ENCODE data around the gene FCHSD2. TPM values are rescaled to one million over a fixed set of nuclear protein-coding genes. Genes with fewer than 3 reads are reported as not detected.

FCHSD2 gene
- total RNA-seq, 1 donor from 2014 or later = 20.4 TPM

DNA sequence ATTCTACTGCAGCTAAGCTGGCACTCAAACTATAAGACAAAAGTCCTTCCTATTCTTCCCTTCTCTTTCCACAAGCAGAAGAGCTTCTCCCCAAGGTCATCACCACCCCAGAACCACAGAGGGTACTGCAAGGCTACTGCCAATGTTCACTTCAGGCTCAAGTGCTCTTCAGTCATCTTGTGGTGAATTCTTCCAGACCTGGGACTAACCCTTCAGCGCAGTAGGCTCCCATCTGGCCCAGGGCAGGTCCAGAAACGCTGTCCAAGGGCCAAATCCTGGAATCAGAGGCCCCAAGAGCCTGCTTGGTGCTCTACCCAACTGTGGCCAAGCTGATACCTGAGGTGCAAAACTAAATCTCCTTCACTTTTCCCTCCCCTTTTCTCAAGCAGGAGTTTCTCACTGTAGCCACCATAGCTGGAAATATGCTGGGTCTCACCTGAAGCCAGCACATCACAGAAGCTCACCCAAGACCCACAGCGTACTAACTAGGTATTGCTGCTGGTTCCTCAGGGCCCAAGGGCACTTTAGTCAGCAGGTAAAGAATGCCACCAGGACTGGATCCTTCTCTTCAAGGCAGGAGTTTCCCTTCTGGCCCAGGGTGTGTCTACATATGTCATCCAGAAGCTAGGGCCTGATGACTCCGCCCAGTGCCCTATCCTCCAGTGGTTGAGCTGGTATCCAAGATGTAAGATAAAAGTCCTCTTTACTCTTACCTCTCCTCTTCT is 27.8 kb downstream of the FCHSD2 start:
- Mint-ChIP-seq H3K4me1 (no peaks in the 10 kb centered on the region), H3K4me3 (no peak overlapping the region), H3K27ac (no peak overlapping the region), H3K27me3 (no peaks in the 10 kb centered on the region), H3K9me3 (peaks cover 33% of the 10 kb centered on the region), H3K36me3 (ENCODE audit: low read depth) (peaks cover 58% of the 10 kb centered on the region)
- intact Hi-C loops (cut with micrococcal nuclease) = no loop called here
- DNase-seq = no peak

DNA sequence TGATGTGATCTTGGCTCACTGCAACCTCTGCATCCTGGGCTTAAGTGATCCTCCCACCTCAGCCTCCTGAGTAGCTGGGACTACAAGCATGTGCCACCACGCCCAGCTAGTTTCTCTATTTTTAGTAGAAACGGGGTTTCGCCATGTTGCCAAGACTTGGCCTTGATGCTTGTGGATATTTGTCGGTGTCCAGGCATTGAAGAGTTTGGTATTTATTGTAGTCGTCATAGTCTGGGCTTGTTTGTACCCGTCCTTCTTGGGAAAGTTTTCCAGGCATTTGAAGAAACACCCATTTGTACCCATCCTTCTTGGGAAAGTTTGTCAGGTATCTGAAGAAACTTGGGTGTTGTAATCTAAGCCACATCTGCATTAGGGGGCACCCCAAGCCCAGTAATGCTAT is 28.7 kb downstream of the FCHSD2 start:
- H3K4me1 Mint-ChIP-seq = no peaks in the 10 kb centered on the region
- DNase-seq = no peak
- H3K27me3 Mint-ChIP-seq = no peaks in the 10 kb centered on the region
- intact Hi-C loops (cut with micrococcal nuclease) = no loop called here
- H3K27ac Mint-ChIP-seq = no peak overlapping the region
- peaks cover 38% of the 10 kb centered on the region for H3K9me3 Mint-ChIP-seq
- no peak overlapping the region for H3K4me3 Mint-ChIP-seq
- peaks cover 59% of the 10 kb centered on the region for H3K36me3 Mint-ChIP-seq (ENCODE audit: low read depth)

DNA sequence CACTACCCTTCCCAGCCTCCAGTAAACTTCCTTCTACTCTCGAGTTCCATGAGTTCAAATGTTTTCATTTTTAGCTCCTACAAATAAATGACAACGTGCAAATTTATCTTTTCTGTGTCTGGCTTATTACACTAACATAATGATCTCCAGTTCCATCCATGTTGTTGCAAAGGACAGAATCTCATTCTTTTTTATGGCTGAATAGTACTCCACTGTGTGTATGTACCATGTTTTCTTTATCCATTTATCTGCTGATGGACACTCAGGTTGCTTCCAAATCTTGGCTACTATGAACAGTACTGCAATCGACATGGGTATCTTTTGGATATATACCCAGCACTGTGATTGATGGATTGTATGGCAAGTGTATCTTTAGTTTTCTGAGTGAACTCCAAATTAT is 34.5 kb downstream of the FCHSD2 start:
- intact Hi-C loops (cut with micrococcal nuclease) = no loop called here
- H3K4me3 Mint-ChIP-seq = no peak overlapping the region
- no peak for DNase-seq
- peaks cover 2% of the 10 kb centered on the region for H3K4me1 Mint-ChIP-seq
- no peak overlapping the region for H3K27ac Mint-ChIP-seq
- peaks cover 36% of the 10 kb centered on the region for H3K36me3 Mint-ChIP-seq (ENCODE audit: low read depth)
- peaks cover 33% of the 10 kb centered on the region for H3K9me3 Mint-ChIP-seq
- H3K27me3 Mint-ChIP-seq = no peaks in the 10 kb centered on the region

DNA sequence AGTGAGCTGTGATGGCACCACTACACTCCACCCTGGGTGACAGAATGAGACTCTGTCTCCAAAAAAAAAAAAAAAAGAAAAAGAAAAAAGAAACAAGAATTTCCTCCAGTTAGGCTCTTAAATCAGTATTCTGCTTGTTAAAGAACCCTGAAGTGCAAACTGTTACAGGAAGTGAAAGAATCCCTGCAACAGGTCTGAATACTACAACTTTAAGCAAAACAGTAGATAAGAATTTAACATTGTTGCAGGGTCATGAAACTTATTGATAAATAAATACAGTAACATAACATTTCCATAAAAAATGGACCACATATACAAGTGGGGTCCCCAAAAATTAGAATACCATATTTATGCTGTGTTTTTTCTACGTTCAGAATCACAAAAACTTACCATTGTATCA is 35.8 kb downstream of the FCHSD2 start:
- no peak for DNase-seq
- Mint-ChIP-seq H3K36me3 (ENCODE audit: low read depth) (peaks cover 32% of the 10 kb centered on the region), H3K4me1 (peaks cover 4% of the 10 kb centered on the region), H3K27me3 (no peaks in the 10 kb centered on the region), H3K9me3 (peaks cover 29% of the 10 kb centered on the region), H3K4me3 (no peak overlapping the region), H3K27ac (no peak overlapping the region)
- intact Hi-C loops (cut with micrococcal nuclease) = no loop called here

DNA sequence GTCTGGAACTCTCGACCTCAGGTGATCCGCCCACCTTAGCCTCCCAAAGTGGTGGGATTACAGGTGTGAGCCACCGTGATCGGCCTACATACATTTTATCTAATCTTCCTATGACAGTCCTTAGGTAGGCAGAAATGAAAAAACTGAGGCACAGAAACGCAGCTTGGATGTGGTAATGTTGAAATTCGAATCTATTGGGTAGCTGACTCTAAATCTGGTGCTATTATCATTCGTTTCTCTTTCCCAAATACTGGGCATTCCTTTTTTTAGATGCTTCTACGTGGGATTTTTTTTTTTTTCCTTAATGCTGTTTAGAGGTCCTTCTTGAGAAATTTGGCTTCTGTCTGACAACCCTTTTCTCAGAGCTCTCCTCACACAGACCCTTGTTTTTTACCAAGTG is 41.5 kb downstream of the FCHSD2 start:
- H3K36me3 Mint-ChIP-seq (ENCODE audit: low read depth) = peaks cover 26% of the 10 kb centered on the region
- H3K27me3 Mint-ChIP-seq = no peaks in the 10 kb centered on the region
- no peak overlapping the region for H3K27ac Mint-ChIP-seq
- peaks cover 10% of the 10 kb centered on the region for H3K4me1 Mint-ChIP-seq
- intact Hi-C loops (cut with micrococcal nuclease) = no loop called here
- H3K9me3 Mint-ChIP-seq = no peaks in the 10 kb centered on the region
- H3K4me3 Mint-ChIP-seq = no peak overlapping the region
- no peak for DNase-seq

DNA sequence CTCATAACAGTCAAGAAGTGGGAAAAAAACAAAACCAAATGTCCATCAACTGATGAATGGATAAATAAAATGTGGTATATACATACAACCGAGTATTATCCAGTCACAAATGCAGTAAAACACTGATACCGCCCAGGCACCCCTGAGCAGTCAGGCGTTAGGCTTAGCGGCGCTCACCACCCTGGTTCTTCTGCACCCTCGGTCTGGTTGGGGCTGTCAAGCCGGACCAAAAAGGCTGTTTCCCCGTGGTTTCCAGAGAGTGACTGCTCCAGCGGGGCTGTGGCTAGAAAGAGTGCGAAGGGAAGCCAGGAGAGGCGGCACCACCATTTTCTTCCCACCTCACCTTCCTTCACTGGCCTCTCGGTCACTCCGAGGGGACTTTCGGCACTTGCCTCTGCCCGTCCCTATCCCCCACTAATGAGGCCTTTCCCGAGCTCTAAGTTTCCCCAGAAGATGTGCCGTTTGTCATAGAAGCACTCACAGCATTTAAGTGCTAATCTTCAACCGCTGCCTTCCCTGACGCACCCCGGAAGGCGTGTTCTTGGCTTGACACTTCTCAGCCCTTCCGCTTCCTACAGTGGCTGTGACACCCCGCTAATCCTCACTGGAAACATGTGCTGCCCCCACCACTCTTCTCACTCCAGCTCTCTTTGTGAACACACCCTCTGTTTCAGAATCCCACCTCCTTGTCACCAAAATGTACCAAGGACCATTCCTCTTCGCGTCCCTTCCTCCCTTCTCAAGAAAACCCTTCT is 42.4 kb downstream of the FCHSD2 start:
- peaks cover 10% of the 10 kb centered on the region for H3K4me1 Mint-ChIP-seq
- intact Hi-C loops (cut with micrococcal nuclease) = no loop called here
- no peaks in the 10 kb centered on the region for H3K9me3 Mint-ChIP-seq
- H3K27ac Mint-ChIP-seq = no peak overlapping the region
- H3K4me3 Mint-ChIP-seq = no peak overlapping the region
- no peak for DNase-seq
- H3K36me3 Mint-ChIP-seq (ENCODE audit: low read depth) = peaks cover 30% of the 10 kb centered on the region
- H3K27me3 Mint-ChIP-seq = no peaks in the 10 kb centered on the region

DNA sequence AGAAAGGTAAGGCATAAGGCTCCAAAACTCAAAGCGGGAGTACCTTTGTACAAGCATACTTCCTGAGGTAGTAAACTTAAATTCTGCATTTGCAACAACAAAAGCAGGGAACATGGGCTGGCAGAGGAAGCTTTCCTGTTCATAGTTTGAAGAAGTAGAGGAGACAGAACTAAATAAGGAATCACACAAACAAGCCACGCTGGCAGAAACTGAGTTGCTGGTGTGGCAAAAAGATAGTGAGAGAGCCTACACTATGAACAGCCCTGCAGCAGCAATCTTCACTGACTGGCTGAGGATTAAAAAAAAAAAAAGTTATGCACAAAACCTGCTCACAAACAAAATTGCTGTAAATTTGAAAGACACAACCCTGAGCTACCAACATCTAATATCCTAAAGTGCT is 46.5 kb downstream of the FCHSD2 start:
- no peaks in the 10 kb centered on the region for H3K27me3 Mint-ChIP-seq
- H3K27ac Mint-ChIP-seq = peak overlapping the region; percentile 34
- no peak overlapping the region for H3K4me3 Mint-ChIP-seq
- intact Hi-C loops (cut with micrococcal nuclease) = no loop called here
- no peaks in the 10 kb centered on the region for H3K9me3 Mint-ChIP-seq
- H3K36me3 Mint-ChIP-seq (ENCODE audit: low read depth) = peaks cover 30% of the 10 kb centered on the region
- no peak for DNase-seq
- peaks cover 5% of the 10 kb centered on the region for H3K4me1 Mint-ChIP-seq

DNA sequence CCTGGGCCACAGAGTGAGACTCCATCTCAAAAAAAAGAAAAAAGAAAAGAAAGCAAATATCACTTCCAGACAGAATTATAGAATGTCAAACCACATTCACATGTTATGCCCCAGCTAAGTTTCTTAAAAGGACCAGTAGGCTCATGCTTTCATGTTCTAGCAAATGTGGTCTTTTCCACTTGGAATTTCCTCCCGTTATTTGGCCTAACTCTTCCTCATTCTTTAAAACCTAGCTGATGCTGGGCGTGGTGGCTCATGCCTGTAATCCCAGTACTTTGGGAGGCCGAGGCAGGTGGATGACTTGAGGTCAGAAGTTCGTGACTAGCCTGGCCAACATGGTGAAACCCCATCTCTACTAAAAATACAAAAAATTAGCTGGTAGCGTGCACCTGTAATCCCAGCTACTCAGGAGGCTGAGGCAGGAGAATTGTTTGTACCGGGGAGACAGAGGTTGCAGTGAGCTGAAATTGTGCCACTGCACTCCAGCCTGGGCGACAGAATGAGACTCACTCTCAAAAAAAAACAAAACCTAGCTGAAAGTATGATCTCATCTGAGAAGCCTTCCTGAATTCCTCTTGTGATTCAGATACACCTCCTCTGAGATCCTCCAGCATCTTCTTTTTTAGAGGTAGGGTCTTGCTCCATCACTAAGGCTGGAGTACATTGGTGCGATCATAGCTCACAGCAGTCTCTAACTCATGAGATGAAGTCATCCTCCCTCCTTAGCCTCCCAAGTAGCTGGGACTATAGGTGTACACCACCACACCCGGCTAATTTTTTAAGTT is 50.4 kb downstream of the FCHSD2 start:
- H3K4me1 Mint-ChIP-seq = peaks cover 7% of the 10 kb centered on the region
- no peak overlapping the region for H3K27ac Mint-ChIP-seq
- H3K4me3 Mint-ChIP-seq = no peak overlapping the region
- H3K36me3 Mint-ChIP-seq (ENCODE audit: low read depth) = peaks cover 24% of the 10 kb centered on the region
- no peaks in the 10 kb centered on the region for H3K27me3 Mint-ChIP-seq
- H3K9me3 Mint-ChIP-seq = no peaks in the 10 kb centered on the region
- DNase-seq = no peak
- intact Hi-C loops (cut with micrococcal nuclease) = no loop called here

DNA sequence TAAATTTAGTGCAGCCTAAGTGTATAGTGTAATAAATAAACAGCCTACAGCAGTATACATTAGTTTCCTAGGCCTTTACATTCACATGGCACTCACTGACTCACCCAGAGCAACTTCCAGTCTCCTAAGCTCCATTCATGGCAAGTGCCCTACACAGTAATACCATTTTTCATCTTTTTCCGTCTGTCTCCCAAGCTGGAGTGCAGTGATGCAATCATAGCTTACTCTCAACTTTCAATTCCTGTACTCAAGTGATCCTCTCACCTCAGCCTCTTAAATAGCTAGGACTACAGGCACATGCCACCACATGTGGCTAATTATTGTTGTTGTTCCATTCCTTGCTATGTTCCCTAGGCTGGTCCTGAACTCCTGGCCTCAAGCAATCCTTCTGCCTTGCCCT is 54.4 kb downstream of the FCHSD2 start:
- peaks cover 26% of the 10 kb centered on the region for H3K36me3 Mint-ChIP-seq (ENCODE audit: low read depth)
- no peak overlapping the region for H3K27ac Mint-ChIP-seq
- H3K4me3 Mint-ChIP-seq = no peak overlapping the region
- H3K27me3 Mint-ChIP-seq = no peaks in the 10 kb centered on the region
- H3K4me1 Mint-ChIP-seq = peaks cover 10% of the 10 kb centered on the region
- DNase-seq = no peak
- no peaks in the 10 kb centered on the region for H3K9me3 Mint-ChIP-seq
- intact Hi-C loops (cut with micrococcal nuclease) = no loop called here

DNA sequence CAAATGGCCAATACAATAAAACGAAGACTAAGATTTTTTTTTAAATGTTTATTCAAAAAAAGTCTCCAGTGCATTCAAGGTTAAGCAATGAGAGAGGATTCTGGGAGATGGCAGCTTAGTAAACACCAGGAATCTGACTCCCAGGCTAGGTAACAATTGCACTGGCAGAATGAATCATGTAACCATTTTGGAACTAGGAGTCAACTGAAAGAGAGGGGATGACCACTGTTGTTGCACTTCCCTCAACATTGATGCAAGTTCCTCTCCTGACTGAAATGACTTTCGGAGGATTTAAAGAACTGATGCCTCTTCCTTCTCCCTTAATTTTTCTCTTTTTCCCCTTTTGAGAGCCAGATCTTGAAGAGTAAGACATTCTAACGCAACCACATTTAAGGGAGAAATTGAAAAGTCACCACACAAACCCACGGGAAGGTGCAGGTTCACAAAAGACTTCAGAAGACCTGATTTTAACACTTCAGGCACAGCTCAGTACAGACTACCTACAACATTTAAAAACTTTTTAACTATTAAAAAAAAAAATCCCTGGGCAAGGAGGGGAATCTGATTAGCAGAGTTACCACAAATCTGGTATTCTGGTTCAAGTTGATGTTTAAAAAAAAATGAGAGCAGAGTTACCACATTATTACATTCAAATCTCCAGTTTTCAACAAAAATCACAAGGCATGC is 56.8 kb downstream of the FCHSD2 start:
- intact Hi-C loops (cut with micrococcal nuclease) = no loop called here
- no peak overlapping the region for H3K27ac Mint-ChIP-seq

DNA sequence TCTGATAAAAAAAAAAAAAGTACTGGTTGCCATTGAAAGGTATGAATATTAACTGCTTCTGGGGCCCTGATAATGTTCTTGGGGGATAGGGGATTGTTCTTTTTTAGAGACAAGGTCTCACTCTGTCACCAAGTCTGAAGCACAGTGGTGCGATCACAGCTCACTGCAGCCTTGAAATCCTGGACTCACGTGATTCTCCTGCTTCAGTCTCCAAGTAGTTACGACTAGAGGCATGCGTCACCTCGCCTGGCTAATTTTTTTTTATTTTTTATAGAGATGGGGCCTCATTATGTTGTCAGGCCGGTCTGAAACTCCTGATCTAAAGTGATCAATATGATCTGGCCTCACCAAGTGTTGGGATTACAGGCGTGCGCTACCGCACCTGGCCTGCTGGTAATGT is 63.5 kb downstream of the FCHSD2 start:
- H3K27ac Mint-ChIP-seq = no peak overlapping the region
- H3K4me3 Mint-ChIP-seq = no peak overlapping the region
- H3K9me3 Mint-ChIP-seq = no peaks in the 10 kb centered on the region
- H3K36me3 Mint-ChIP-seq (ENCODE audit: low read depth) = peaks cover 31% of the 10 kb centered on the region
- no peaks in the 10 kb centered on the region for H3K27me3 Mint-ChIP-seq
- intact Hi-C loops (cut with micrococcal nuclease) = no loop called here
- DNase-seq = no peak
- peaks cover 14% of the 10 kb centered on the region for H3K4me1 Mint-ChIP-seq

More for the DNA sequence above, 56.8 kb downstream of the FCHSD2 start:
- no peak for DNase-seq
- no peaks in the 10 kb centered on the region for H3K9me3 Mint-ChIP-seq
- H3K36me3 Mint-ChIP-seq (ENCODE audit: low read depth) = peaks cover 18% of the 10 kb centered on the region
- H3K4me1 Mint-ChIP-seq = peaks cover 10% of the 10 kb centered on the region
- H3K4me3 Mint-ChIP-seq = no peak overlapping the region
- H3K27me3 Mint-ChIP-seq = no peaks in the 10 kb centered on the region

DNA sequence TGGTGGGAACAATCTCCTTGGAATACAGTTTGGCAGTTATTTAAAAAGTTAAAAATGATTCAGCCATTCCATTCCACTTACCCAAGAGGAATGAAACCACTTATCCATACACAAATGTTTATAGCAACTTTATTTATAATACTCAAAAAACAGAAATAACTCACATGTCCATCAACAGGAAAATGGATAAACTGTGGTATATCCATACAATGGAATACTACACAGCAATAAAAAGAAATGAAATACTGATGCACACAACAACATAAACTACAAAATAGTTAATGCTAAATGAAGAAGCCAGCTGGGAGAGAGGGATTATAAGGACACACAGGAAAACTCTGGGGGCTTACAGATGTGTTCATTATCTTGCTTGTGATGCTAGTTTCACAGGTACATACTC is 64.7 kb downstream of the FCHSD2 start:
- intact Hi-C loops (cut with micrococcal nuclease) = no loop called here
- Mint-ChIP-seq H3K9me3 (no peaks in the 10 kb centered on the region), H3K4me1 (peaks cover 24% of the 10 kb centered on the region), H3K4me3 (no peak overlapping the region), H3K36me3 (ENCODE audit: low read depth) (peaks cover 23% of the 10 kb centered on the region), H3K27me3 (no peaks in the 10 kb centered on the region), H3K27ac (no peak overlapping the region)
- no peak for DNase-seq

DNA sequence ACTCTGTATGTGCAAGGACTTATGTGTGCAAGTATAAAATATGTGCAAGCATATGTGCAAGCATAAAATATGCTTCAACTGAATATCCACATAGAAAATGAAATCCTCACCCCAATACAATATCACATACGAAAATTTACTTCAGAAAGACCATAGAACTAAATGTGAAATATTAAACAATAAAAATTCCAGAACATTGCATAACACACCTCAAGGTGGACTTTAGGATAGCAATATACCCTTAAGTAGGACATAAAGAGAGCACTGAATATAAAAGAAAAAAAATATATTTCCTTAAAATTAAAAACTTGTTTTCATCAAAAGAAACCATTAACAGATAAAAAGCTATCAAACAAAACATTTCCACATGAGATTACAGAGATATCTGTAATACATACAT is 67.8 kb downstream of the FCHSD2 start:
- Mint-ChIP-seq H3K4me1 (peaks cover 23% of the 10 kb centered on the region), H3K36me3 (ENCODE audit: low read depth) (peaks cover 20% of the 10 kb centered on the region), H3K4me3 (no peak overlapping the region), H3K9me3 (no peaks in the 10 kb centered on the region), H3K27ac (no peak overlapping the region), H3K27me3 (no peaks in the 10 kb centered on the region)
- no peak for DNase-seq
- intact Hi-C loops (cut with micrococcal nuclease) = loop anchor here (5.0 kb wide), 1 partner anchor 42 kb away; no protein-coding TSS in a partner anchor

Data from activated CD4-positive, alpha-beta T cell treated with anti-CD3 and anti-CD28 coated beads, Interleukin-2, amount 10 ng/mL, durations not matched to agents 24 days and 14 days (primary cell).